DOHH2 (cell line): ENCODE data around the gene CBLB.

Source experiments
- CTCF ChIP-seq: fragments of 200-600 bp; sonication (generic); IDR thresholded peaks from one replicate; pipeline ENCODE4 v1.5.1; 2014; ENCODE audit warnings: antibody characterized with exemption, mild to moderate bottlenecking, low read depth, low read length; ENCODE audit not compliant: poor library complexity, severe bottlenecking
- EZH2phosphoT487 ChIP-seq: fragments of 200-600 bp; sonication (generic); IDR thresholded peaks from 2 replicates; pipeline ENCODE4 v1.6.1; 2017; ENCODE audit warnings: borderline replicate concordance, mild to moderate bottlenecking, antibody characterized with exemption, low read length, moderate library complexity, mixed read lengths

GRCh38 chr3:105880681-105881290 lies 12.0 kb upstream of the CBLB start:
- no peak for TF ChIP-seq CTCF
- no peak for TF ChIP-seq EZH2phosphoT487
